Lung (tissue), 12 donors: ENCODE data around the gene PTPA. TPM values are rescaled to one million over a fixed set of nuclear protein-coding genes. Genes with fewer than 3 reads are reported as not detected.

Source experiments
- ATAC-seq: fragments of 200-7000 bp; cut with Tn5 transposase; one replicate; pipeline ENCODE4 v1.9.1; 2020; ENCODE audit warnings: moderate number of reproducible peaks; ENCODE audit not compliant: insufficient read depth, low FRiP score
- DNase-seq, 3 donors: peaks; one replicate each; pipeline ENCODE4 v3.0.0-alpha.2; 2013 to 2017
- H3K27ac ChIP-seq, 2 donors: one replicate each; pipeline ENCODE4 v1.5.1; 2013; ENCODE audit warnings: mild to moderate bottlenecking in 2 of 2, moderate library complexity in 2 of 2, control low read depth in 1 of 2, inconsistent platforms in 1 of 2, low read depth in 1 of 2, low read length in 1 of 2
- H3K27me3 ChIP-seq, 3 donors: one replicate each; pipeline ENCODE4 v1.5.1; 2013; ENCODE audit warnings: low read length in 2 of 3; ENCODE audit not compliant: control insufficient read depth in 3 of 3, insufficient read depth in 3 of 3
- H3K36me3 ChIP-seq, 4 donors: one replicate each; pipeline ENCODE4 v1.5.1; 2013; ENCODE audit warnings: low read length in 4 of 4, mild to moderate bottlenecking in 1 of 4, moderate library complexity in 1 of 4; ENCODE audit not compliant: control insufficient read depth in 4 of 4, insufficient read depth in 4 of 4
- H3K4me1 ChIP-seq, 5 donors: one replicate each; pipeline ENCODE4 v1.5.1; 2013; ENCODE audit warnings: low read length in 5 of 5, mild to moderate bottlenecking in 2 of 5, moderate library complexity in 1 of 5; ENCODE audit not compliant: control insufficient read depth in 5 of 5, insufficient read depth in 5 of 5
- H3K4me3 ChIP-seq: one replicate; pipeline ENCODE4 v1.5.1; 2013; ENCODE audit warnings: mild to moderate bottlenecking, control low read depth, moderate library complexity
- H3K9ac ChIP-seq, 2 donors: one replicate each; pipeline ENCODE4 v1.5.1; 2013; ENCODE audit warnings: low read length in 2 of 2, control low read depth in 1 of 2; ENCODE audit not compliant: insufficient read depth in 1 of 2
- H3K9me3 ChIP-seq, 4 donors: one replicate each; pipeline ENCODE4 v1.5.1; 2013; ENCODE audit warnings: low read length in 3 of 4, mild to moderate bottlenecking in 1 of 4, moderate library complexity in 1 of 4; ENCODE audit not compliant: control insufficient read depth in 4 of 4, insufficient read depth in 3 of 4
- CTCF ChIP-seq: IDR thresholded peaks from 2 replicates; pipeline ENCODE4 v1.5.1; 2012; ENCODE audit warnings: mild to moderate bottlenecking; ENCODE audit errors: control extremely low read depth, extremely low read depth
- WGBS, 2 donors: extraction: QIAGEN DNeasy Blood & Tissue Kit; methylation state at CpG; one replicate each; pipeline ENCODE4 v1.1.7; 2013; 5-methylcytosine and 5-hydroxymethylcytosine counted together
- polyA plus RNA-seq, 2 donors: library from polyadenylated mRNA; stranded (reverse); fragments of 200-250 nt; gene quantifications; one replicate each; pipeline ENCODE4 v1.2.1, GENCODE V29; 2013
- total RNA-seq, 2 donors: library from RNA; depleted of rRNA in 1 of 2; stranded (reverse); fragments of >200 nt in 1 of 2; gene quantifications; one replicate each; pipeline ENCODE4 v1.2.1, GENCODE V29; 2014 to 2021
- donor health status: control.
- donor health status: control.
- donor health status: Bipolar disorder and iron deficiency.
- donor health status: healthy.
- donor health status: DM: yes; HTN: yes; CAD: no.

The PTPA gene
- total and polyA plus RNA-seq, 4 donors, result 62.5 to 145 (median 116) TPM

- Histone ChIP-seq H3K27me3 (no peaks in the 10 kb centered on the region), H3K9me3 (no peaks in the 10 kb centered on the region), H3K4me1 (no peaks in the 10 kb centered on the region), H3K27ac (no peak overlapping the region), H3K9ac (no peak overlapping the region), H3K36me3 (peaks cover 0 to 19% (median 4%) of the 10 kb centered on the region in 4 donors), H3K4me3 (no peak overlapping the region)
- TF ChIP-seq CTCF, result no peak
- WGBS, 2 donors, result 94 to 96% methylated on average over 16 of the region's 16 CpGs
- DNase-seq (no peak), ATAC-seq (no peak)
Measured at GRCh38 chr9:129097671-129098306, 13.4 kb upstream of the PTPA start.

- Histone ChIP-seq H3K27ac (no peak overlapping the region), H3K4me1 (no peaks in the 10 kb centered on the region), H3K9me3 (no peaks in the 10 kb centered on the region), H3K9ac (no peak overlapping the region), H3K27me3 (no peaks in the 10 kb centered on the region), H3K4me3 (no peak overlapping the region), H3K36me3 (peaks cover 0 to 19% (median 4%) of the 10 kb centered on the region in 4 donors)
- no peak for DNase-seq
- no peak for ATAC-seq
- 93 to 97% methylated on average over 10 to 11 of the region's 11 CpGs for WGBS, 2 donors
- no peak for TF ChIP-seq CTCF
Measured at GRCh38 chr9:129098328-129098727, 12.9 kb upstream of the PTPA start.

GRCh38 chr9:129100383-129101169 lies 10.6 kb upstream of the PTPA start:
- no peak overlapping the region for H3K4me3 ChIP-seq
- no peak overlapping the region for H3K9ac ChIP-seq
- H3K36me3 ChIP-seq, result peaks cover 0 to 18% (median 0%) of the 10 kb centered on the region in 4 donors
- DNase-seq (no peak), ATAC-seq (no peak)
- H3K27ac ChIP-seq, result no peak overlapping the region
- no peaks in the 10 kb centered on the region for H3K27me3 ChIP-seq
- TF ChIP-seq CTCF, result no peak
- H3K4me1 ChIP-seq, result no peaks in the 10 kb centered on the region
- no peaks in the 10 kb centered on the region for H3K9me3 ChIP-seq
- 76 to 80% methylated on average over 28 of the region's 28 CpGs for WGBS, 2 donors
